GM20431 (cell line): ENCODE results near the gene OR2B6.
"Not testable (repeated sequence)": the region's sequence is repeated elsewhere in the genome, so short reads cannot be mapped to it uniquely, and the experiment has no call there.

ENCODE experiments used
- in situ Hi-C: fragments of 300-500 bp; cut with MseI, MboI; formaldehyde crosslinking; loops from one replicate; pipeline ENCODE4 v1.15.0; 2020; ENCODE audit warnings: low sequenced_read_pairs; ENCODE audit not compliant: unreplicated experiment

Gene OR2B6

DNA sequence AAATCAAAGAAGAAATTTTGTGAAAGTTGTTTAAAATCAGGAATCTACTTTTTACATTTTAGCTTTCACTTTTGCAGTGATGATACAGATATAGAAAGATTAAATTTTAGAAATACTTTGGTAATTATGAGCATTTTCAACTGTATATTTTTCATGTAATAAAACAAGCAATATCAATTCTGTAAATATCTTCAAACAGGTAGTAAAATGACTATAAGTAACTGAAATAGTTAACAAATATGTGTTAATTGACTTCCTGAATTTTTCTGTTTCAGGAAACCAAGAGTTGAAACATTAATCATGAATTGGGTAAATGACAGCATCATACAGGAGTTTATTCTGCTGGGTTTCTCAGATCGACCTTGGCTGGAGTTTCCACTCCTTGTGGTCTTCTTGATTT is at the start of gene OR2B6:
Gene OR2B6 (plus strand): TSS at position 301 of the 400 bp plus-strand sequence. CDS start 0 bp downstream, at position 301.
- in situ Hi-C loops, result no loop called here

DNA sequence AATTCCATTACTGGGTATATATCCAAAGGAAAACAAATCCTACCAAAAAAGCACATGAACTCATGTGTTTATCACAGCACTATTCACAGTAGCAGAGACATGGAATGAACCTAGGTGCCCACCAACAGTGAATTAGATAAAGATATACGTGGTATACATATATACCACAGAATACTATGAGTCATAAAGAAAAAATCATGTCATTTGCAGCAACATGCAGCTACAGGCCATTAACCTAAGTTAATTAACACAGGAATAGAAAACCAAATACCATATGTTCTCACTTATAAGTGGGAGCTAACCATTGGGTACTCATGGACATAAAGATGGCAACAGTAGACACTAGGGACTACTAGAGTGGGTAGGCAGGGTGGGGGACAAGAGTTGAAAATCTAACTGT is 49.0 kb upstream of the OR2B6 start:
- in situ Hi-C loops, result no loop called here

DNA sequence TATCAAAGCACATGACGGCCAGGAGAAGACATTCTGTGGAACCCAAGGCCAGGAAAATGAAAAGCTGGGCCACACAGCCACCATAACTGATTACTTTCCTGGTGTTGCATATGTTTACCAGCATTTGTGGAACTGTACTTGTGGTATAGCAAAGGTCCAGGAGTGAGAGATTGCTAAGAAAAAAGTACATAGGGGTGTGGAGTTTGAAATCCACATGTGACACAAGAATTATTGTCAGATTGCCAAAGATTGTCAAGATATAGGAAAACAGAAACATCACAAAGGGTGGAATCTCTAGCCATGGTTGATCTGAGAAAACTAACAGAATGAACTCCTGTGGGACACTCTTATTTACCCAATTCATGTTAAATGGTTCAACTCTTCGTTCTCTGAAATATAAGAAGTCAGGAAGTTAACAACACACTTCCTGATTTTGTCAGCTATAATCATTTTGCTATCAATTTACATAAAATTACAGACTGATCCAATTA is 45.0 kb upstream of the OR2B6 start, which contains the start of gene OR2B2:
Gene OR2B2 (minus strand): TSS at position 441 of the 491 bp plus-strand sequence. CDS start 77 bp downstream, at position 364.
- in situ Hi-C loops, result no loop called here

DNA sequence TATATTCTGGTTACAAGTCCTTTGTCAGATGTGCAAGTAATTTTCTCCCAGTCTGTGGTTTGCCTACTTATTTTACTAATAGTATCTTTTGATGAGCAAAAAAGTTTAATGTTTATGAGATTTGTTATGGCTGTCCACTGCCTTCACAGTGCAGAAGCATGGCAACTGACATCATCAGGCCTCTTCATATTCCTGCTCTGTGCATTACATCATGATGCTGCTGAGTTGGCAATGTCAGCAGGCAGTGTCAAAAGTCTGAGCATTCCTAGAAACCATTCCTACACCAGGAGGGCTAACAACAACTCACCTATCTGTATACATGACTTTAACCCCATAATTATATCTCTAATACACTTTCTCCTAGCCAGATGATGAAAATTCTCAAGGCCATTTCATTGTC is 34.1 kb upstream of the OR2B6 start:
- in situ Hi-C loops, result no loop called here

DNA sequence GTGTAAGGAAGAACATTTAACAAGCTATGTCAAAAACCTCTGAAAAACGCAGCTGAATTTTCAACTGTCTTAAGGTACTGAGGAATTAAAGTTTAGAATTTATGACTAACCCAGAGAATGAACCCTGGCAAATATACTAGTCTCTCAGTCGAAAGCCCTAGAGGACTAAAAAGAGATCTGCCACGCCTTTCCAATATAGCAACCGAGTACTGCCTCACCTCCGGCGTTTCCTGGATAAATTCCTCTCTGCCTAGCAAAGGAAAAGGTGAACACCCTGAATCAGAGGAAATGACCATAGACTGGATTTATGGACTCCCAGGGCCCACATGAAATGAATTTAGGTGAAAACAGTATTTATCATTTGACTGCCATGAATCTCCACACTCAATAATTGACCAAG is 32.9 kb upstream of the OR2B6 start:
- in situ Hi-C loops, result no loop called here

DNA sequence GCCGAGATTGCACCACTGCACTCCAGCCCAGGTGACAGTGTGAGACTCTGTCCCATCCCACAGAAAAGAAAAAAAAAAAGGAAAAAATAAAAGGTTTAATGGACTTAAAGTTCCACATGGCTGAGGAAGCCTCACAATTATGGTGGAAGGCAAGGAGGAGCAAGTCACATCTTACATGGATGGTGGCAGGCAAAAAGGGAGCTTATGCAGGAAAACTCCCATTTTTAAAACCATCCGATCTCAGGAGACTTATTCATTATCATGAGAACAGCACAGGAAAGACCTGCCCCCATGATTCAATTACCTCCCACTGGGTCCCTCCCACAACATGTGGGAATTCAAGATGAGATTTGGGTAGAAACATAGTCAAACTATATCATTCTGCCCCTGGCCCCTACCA is 29.0 kb upstream of the OR2B6 start:
- in situ Hi-C loops, result not testable (repeated sequence)

DNA sequence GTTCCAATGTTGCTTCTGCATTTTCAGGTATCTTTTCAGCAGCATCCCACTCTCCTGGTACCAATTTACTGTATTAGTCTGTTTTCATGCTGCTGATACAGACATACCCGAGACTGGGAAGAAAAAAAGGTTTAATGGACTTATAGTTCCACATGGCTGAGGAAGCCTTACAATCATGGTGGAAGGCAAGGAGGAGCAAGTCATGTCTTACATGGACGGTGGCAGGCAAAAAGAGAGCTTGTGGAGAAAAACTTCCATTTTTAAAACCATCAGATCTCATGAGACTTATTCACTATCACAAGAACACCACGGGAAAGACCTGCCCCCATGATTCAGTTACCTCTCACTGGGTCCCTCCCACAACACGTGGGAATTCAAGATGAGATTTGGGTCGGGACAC is 27.1 kb upstream of the OR2B6 start:
- in situ Hi-C loops, result not testable (repeated sequence)

DNA sequence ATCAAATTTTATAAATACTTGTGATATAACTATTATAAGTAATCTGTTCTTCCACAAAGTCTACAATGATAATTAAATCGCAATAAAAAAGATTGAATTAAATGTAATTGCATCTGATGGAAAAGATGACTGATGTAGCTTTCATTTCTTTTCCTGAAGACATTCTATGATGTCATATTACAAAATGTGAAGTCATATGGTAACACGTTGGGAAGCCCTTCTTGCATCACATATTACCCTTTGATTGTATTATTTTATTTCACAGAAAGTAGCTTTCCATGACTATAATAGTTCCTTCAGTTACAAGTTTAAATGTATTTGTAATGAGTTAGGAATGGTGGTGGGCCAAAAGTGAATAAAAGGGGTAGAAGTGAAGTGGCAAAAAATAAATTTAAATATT is 25.8 kb upstream of the OR2B6 start:
- in situ Hi-C loops, result no loop called here

DNA sequence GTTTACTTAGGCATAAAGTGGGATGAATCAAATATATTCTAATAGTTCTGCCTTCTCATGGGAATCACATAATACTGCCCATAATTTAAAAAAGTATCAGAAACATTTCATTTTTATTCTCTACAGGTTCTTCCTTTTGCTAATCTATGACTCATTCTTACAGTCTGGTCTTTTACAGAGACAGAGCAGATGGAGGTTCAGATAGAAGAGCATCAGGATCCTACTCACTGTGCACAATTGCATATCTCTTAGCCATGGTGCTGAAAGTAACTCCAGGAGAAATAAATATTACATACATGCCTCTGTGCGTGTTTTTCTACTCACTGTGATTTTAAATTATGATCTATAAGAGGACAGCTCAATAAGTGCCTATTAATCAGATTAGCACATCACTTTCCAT is 16.3 kb upstream of the OR2B6 start:
- in situ Hi-C loops, result no loop called here

DNA sequence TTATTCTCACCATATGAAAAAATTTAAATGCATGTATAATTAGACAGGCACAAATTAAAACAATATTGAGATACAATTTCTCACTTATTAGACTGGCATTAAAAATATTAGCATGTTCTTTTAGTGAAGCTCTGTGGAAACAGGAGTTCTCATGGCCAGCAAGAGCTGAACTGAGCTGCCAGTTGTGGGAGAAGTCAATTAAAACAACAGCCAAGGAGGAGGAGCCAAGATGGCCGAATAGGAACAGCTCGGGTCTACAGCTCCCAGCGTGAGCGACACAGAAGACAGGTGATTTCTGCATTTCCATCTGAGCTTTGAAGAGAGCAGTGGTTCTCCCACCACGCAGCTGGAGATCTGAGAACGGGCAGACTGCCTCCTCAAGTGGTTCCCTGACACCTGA is 14.0 kb upstream of the OR2B6 start:
- in situ Hi-C loops, result not testable (repeated sequence)

DNA sequence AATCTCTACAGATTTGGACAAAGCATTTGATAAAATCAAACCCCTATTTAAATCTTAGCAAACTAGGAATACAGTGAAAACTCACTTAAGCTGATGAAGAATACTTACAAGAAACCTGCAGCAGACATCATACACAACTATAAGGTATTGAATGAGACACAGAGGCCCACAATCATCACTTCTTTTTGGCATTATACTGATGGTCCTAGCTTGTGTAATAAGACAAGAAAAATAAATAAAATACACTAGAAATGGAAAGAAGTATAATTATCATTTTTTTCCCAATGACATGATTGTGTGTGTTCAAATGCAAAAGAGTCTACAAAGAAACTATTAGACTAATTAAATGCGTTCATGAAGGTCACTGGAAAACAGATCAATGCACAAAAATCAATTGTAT is 8.8 kb upstream of the OR2B6 start:
- in situ Hi-C loops, result no loop called here

DNA sequence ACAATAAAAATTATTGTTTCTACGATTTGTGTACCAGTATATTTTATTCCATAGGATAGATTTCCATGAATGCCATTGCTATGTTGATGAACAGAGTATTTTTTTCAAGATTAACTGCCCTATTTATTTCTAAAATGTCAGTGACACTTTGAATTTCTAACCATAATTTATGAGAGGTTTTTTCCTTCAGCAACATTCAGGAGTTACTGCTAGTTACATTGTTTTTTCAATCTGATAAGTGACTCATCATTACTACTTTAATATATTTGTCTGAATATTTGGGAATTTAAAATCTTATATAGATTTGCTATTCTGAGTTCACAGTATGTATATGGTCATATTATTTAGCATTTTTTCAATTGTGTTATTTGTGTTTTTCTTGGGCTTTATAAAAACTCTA is 6.0 kb upstream of the OR2B6 start:
- in situ Hi-C loops, result no loop called here

DNA sequence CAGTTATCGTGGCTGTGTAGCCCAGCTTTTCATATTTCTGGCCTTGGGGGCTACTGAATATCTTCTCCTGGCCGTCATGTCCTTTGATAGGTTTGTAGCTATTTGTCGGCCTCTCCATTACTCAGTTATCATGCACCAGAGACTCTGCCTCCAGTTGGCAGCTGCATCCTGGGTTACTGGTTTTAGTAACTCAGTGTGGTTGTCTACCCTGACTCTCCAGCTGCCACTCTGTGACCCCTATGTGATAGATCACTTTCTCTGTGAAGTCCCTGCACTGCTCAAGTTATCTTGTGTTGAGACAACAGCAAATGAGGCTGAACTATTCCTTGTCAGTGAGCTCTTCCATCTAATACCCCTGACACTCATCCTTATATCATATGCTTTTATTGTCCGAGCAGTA is 475 bp downstream of the OR2B6 start:
- in situ Hi-C loops, result no loop called here

DNA sequence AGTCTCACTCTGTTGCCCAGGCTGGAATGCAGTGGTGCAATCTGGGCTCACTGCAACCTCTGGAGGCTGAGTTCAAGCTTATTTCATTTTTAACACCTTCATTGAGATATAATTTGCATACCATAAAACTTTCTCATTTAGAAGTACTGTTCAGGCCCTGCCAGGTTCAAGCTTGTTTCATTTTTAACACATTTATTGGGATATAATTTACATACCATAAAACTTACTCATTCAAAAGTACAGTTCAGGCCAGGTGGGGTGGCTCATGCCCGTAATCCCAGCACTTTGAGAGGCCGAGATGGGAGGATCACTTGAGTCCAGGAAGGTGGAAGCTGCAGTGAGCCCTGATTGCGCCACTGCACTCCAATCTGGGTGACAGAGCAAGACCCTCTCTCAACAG is 5.5 kb downstream of the OR2B6 start:
- in situ Hi-C loops, result no loop called here

DNA sequence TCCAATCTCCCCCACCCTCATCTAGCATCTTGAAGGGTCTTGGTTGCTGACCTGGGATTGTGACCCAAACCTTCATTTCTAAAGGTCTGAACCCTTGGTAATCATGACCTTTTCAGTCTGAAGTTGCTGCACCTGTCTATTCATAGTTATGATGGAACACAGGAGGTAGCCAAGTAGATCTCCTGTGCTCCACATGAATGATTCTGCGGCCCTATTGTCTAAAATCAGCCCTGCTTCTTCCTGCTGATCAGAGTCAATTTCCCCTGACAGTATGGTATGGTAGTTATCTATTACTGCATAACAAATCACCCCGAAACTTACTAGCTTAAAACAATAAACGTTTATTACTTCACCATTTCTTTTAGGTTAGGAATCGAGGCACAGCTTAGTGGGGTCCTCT is 9.0 kb downstream of the OR2B6 start:
- in situ Hi-C loops, result no loop called here

DNA sequence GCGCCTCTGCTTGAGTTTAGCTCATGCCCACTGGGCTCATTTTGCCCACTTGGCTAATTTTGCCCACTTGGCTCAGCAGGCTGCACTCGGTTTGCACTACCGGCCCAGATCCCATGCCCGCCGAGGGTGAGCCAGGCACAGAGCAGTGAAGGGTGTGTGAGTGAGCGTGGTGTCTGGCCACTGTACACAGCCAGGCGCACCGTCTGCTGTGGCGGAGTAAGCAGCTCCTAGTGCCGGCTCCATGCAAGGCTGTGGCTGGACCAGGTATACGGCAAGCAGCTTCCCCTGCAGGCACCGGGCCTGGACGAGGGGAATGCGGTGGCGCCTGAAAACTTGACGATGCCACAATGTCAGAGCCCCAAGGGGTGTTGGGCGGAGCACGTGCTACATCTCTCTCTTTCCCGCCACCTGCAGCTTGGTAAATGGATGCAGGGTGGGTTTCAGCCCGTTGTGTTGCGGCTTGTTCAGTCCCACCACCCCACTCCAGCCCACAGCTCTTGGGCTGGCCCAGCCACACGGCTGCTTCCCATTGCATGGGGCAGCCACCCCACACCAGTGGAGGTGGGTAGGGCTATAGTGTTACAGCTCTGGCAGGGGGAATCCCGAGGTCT is 9.9 kb downstream of the OR2B6 start:
- in situ Hi-C loops, result no loop called here

DNA sequence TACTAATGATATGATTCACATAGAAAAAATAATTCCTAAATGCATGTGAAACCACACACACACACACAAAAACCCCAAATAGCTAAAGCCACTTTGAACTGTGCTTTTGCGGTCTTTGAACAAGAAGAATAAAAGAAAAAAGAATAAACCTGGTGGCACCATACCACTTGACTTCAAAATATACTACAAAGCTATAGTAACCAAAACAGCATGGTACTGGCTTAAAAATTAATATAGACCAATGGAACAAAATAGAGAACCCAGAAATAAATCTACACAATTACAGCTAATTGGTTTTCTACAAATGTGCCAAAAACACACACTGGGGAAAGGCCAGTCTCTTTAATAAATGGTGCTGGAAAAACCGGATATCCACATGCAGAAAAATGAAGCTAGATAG is 13.4 kb downstream of the OR2B6 start:
- in situ Hi-C loops, result no loop called here

DNA sequence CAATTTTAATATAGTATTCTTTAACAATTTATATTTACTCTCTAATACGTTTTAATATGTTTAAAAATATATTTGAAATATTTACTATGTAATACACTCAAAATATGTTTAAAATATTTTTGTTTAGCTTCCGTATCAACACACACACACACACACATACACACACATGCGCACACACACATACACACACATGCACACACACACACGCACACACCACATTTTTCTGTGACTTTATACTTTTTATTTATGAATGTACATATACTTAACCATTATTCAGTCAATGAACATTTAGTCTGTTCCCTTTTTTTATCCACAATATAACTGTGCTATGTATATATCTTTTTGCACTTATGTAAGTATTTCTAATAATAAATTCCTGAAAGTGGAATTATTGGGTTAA is 15.7 kb downstream of the OR2B6 start:
- in situ Hi-C loops, result no loop called here

DNA sequence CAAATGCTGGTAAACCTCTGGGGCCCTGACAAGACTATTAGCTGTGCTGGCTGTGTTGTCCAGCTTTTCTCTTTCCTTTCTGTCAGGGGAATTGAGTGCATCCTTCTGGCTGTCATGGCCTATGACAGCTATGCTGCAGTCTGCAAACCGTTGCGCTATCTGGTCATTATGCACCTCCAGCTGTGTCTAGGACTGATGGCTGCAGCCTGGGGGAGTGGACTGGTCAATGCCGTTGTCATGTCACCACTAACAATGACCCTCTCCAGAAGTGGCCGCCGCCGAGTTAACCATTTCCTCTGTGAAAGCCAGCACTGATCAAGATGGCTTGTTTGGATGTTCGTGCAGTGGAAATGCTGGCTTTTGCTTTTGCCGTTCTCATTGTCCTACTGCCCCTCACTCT is 20.3 kb downstream of the OR2B6 start:
- in situ Hi-C loops, result no loop called here

DNA sequence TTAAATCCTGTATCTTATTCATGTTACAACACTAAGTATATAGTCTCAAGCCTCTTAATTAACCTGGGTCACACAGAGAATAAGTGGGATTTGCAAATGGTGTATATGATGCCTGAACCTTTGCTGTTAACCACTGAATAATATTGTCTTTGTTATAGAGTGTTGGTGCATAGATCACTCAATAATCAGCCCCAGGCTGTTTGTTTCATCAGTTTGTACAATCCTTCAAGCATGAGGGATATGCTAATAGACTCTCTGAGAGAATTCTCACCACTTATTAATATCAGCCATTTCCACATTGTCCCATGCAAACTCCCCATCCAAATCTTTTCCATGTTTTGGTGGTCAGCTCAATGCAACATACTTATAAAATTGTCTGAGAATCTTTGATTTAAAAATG is 21.7 kb downstream of the OR2B6 start:
- in situ Hi-C loops, result no loop called here

DNA sequence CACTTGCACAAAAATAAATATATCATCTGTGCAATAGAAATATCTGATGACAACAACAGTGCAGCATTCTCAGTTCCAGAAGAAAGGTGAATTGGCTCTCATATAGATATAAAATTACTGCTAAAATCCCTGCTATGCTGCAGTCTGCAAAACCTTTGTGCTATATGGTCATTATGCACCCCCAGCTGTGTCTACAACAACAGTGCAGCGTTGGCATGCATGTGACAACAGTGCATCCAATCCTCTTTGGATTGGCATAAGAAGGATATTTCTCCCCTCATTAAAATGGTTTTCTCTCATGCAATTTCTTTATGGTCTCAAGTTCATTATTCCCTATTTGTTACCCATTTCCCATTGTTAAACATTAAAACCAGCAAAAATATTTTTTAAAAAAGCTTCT is 23.1 kb downstream of the OR2B6 start:
- in situ Hi-C loops, result no loop called here

DNA sequence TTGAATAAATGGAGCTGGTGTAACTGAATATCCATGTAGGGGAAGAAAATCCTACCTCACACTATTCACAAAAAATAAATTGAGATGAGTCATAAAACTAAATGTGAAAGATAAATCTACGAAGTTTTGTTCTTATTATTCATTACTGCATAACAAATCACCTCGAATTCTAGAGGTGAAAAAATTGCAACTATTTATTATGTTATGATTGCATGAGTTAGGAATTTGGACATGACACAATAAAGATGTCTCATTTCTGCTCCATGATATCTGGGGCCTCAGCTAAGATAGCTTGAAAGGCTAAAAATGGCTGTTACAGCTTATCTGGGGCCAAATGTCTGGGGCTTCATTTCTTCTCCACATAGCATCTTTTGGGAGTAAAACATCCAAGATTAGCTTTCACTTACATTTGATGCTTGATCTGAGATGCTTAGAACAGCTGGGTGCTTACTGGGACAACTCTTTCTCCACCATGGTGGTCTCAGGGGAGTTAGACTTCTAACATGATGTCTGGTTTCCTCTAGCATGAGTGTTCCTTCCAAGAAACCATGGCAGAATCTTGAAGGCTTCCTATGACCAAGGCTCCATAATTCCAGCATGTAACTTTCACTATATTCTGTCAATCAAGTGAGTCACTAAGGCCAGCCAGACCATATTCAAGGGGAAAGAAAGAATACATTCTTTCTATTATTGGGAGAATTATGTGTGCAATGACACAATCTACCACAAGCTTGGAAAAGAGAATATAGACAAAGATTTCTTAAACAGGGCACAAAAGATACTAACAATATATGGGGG is 30.1 kb downstream of the OR2B6 start:
- in situ Hi-C loops, result no loop called here
